Measurements from ENCODE around the gene TELO2. TPM values are rescaled to one million over a fixed set of nuclear protein-coding genes. Genes with fewer than 3 reads are reported as not detected.
A peak's percentile ranks its signal among the peaks of the same experiment; 100 is the strongest.

Gene TELO2
- total RNA-seq (2021; ENCODE audit: unreplicated experiment) = 65.4 TPM
- polyA plus RNA-seq (2012; ENCODE audit: insufficient read length) = 48.9 TPM
- percentile 62 among the genes with signal in this experiment for Bru-seq, nascent RNA
- BruChase-seq, experiment 1, labeled RNA remaining after a 2-hour chase = percentile 71 among the genes with signal in this experiment
- percentile 75 among the genes with signal in this experiment for BruChase-seq, experiment 2, labeled RNA remaining after a 6-hour chase
- long read RNA-seq, transcript TELO2-201 (21 exons, 3,314 nt) = major isoform, 30 of 132 reads
- long read RNA-seq, partial matches to known transcripts = 39 of 132 reads
- long read RNA-seq, other reads (novel, unspliced or antisense) = 62 of 132 reads

DNA sequence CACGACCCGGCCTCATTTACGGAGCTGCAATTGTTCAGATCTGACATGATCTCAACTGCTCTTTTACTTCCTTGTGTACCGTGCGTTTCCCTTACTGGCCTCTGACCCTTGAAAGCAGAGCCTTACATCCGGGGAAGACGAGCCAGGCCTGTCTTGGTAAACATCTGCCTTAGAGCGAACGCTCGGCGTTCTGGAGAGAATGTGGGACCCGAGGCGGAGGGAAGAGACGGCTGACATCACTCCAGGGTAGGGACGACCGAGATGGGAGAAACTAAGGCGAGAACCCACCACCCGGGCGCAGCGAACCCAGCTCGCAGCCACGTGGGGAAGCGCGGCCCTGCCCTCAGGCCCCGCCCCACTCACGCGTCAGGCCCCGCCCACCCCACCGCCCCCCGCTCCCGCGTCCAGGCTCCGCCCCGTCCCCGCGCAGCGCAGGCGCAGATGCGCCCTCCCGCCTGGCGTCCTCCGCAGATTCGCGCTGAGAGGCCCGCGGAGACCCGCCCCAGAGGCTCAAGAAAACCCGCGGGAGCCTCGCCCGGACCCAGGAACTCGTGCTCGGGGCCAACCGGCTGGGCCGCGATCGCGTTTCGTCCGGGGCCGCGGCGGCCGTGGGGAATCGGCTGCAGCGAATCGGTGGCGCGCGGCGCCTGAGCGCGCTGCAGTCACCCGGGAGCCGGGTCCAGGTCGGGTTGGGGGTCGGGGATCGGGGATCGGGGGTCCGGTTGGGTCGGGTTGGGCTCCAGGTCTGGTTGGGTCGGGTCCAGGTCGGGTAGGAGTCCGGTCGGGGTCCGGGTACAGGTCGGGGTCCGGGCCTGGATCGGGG is at the start of gene TELO2:
TELO2 (plus strand) TSS at position 438 of the 823 bp plus-strand sequence. CDS start 922 bp downstream, outside the sequence.
- Histone ChIP-seq H3K4me3 (ENCODE audit: low read depth in 2 of 2, low read length in 2 of 2) (peak within 1 kb of the TSS; percentile 78 to 86), H3K4me1 (ENCODE audit: control insufficient read depth, insufficient read depth, low read length) (peaks cover 12% of the 10 kb centered on the region), H3K27me3 (ENCODE audit: control insufficient read depth, insufficient read depth, low read length) (no peaks in the 10 kb centered on the region), H3K9me3 (ENCODE audit: control insufficient read depth, insufficient read depth, low read depth, low read length) (no peaks in the 10 kb centered on the region), H3K36me3 (ENCODE audit: control insufficient read depth, insufficient read depth, low read length) (peaks cover 2% of the 10 kb centered on the region; the same call in 1 of the 2 replicates), H3K27ac (ENCODE audit: low read length) (peak within 1 kb of the TSS; percentile 98)
- ChIA-PET POLR2A (interaction anchor here (0.6 kb wide), 1 partner anchor 20 kb away, joined by 14 read pairs; no protein-coding TSS in a partner anchor), CTCF (interaction anchor here (0.6 kb wide), 2 partner anchors 24 to 69 kb away, joined by 5 read pairs; no protein-coding TSS in a partner anchor)
- in situ Hi-C loops (cut with HindIII; ENCODE audit: low pct_unique_long_range_greater_than_20kb, low sequenced_read_pairs) = no loop called here
- peak; percentile 86 for ATAC-seq
- peak; percentile 71 for DNase-seq (ENCODE audit: low read depth, low spot score)
- intact Hi-C loops (cut with micrococcal nuclease; ENCODE audit: unreplicated experiment) = no loop called here
- BruUV-seq (replicated peaks) = no TSS peak
- TF ChIP-seq SIN3A (IDR thresholded peaks at IDR 0.05; ENCODE audit: borderline replicate concordance, insufficient read depth, low read depth, low read length) (peak; percentile 61; the same call in 1 of the 2 replicates), POLR2AphosphoS5 (IDR thresholded peaks at IDR 0.05; ENCODE audit: low read depth, low read length) (no peak; the same call in 1 of the 2 replicates), TCF7L2 (IDR thresholded peaks at IDR 0.05; ENCODE audit: low read depth, low read length) (no peak)
- TF ChIP-seq, protein P1, sequence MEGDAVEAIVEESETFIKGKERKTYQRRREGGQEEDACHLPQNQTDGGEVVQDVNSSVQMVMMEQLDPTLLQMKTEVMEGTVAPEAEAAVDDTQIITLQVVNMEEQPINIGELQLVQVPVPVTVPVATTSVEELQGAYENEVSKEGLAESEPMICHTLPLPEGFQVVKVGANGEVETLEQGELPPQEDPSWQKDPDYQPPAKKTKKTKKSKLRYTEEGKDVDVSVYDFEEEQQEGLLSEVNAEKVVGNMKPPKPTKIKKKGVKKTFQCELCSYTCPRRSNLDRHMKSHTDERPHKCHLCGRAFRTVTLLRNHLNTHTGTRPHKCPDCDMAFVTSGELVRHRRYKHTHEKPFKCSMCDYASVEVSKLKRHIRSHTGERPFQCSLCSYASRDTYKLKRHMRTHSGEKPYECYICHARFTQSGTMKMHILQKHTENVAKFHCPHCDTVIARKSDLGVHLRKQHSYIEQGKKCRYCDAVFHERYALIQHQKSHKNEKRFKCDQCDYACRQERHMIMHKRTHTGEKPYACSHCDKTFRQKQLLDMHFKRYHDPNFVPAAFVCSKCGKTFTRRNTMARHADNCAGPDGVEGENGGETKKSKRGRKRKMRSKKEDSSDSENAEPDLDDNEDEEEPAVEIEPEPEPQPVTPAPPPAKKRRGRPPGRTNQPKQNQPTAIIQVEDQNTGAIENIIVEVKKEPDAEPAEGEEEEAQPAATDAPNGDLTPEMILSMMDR (IDR thresholded peaks at IDR 0.05) = no peak
- TF ChIP-seq, protein P2, sequence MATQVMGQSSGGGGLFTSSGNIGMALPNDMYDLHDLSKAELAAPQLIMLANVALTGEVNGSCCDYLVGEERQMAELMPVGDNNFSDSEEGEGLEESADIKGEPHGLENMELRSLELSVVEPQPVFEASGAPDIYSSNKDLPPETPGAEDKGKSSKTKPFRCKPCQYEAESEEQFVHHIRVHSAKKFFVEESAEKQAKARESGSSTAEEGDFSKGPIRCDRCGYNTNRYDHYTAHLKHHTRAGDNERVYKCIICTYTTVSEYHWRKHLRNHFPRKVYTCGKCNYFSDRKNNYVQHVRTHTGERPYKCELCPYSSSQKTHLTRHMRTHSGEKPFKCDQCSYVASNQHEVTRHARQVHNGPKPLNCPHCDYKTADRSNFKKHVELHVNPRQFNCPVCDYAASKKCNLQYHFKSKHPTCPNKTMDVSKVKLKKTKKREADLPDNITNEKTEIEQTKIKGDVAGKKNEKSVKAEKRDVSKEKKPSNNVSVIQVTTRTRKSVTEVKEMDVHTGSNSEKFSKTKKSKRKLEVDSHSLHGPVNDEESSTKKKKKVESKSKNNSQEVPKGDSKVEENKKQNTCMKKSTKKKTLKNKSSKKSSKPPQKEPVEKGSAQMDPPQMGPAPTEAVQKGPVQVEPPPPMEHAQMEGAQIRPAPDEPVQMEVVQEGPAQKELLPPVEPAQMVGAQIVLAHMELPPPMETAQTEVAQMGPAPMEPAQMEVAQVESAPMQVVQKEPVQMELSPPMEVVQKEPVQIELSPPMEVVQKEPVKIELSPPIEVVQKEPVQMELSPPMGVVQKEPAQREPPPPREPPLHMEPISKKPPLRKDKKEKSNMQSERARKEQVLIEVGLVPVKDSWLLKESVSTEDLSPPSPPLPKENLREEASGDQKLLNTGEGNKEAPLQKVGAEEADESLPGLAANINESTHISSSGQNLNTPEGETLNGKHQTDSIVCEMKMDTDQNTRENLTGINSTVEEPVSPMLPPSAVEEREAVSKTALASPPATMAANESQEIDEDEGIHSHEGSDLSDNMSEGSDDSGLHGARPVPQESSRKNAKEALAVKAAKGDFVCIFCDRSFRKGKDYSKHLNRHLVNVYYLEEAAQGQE (IDR thresholded peaks at IDR 0.05; ENCODE audit: insufficient read depth in 1 of 2, low read depth in 2 of 2, low read length in 1 of 2) = no peak

DNA sequence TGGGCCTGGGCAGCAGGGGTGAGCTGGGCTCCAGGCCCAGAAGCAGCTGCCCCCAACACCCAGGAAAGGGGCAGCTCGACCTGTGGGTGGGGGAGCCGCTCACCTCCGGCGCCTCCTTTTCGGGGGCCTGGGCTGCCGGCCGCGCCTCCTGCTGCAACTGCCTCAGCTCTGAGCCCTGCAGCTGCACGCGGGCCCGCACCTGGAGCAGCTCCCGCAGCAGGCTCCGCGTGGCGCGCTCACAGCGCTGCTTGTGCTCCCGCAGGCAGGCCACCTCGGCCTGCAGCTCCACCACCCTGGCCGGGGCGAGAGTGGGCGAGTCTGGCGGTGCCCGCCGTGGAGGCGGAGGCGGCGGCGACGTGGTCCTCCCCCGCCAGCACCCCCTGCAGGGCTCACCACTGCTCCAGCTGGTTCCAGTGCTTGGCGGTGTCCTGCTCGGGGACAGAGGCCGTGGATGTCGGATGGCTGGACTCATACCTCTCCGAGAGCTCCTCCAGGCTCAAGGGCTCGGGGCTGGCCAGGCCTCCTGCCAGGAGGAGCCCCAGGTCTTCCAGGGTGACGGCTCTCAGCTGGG is 49.7 kb upstream of the TELO2 start:
- H3K27ac ChIP-seq (ENCODE audit: low read length) = no peak overlapping the region
- no peaks in the 10 kb centered on the region for H3K27me3 ChIP-seq (ENCODE audit: control insufficient read depth, insufficient read depth, low read length)
- H3K4me1 ChIP-seq (ENCODE audit: control insufficient read depth, insufficient read depth, low read length) = no peaks in the 10 kb centered on the region
- no peaks in the 10 kb centered on the region for H3K36me3 ChIP-seq (ENCODE audit: control insufficient read depth, insufficient read depth, low read length)
- no TSS peak for BruUV-seq (replicated peaks)
- TF ChIP-seq, protein P1 (IDR thresholded peaks at IDR 0.05) = no peak
- TF ChIP-seq POLR2AphosphoS5 (IDR thresholded peaks at IDR 0.05; ENCODE audit: low read depth, low read length) = no peak
- no peak for TF ChIP-seq TCF7L2 (IDR thresholded peaks at IDR 0.05; ENCODE audit: low read depth, low read length)
- no peak for TF ChIP-seq SIN3A (IDR thresholded peaks at IDR 0.05; ENCODE audit: borderline replicate concordance, insufficient read depth, low read depth, low read length)
- TF ChIP-seq, protein P2 (IDR thresholded peaks at IDR 0.05; ENCODE audit: insufficient read depth in 1 of 2, low read depth in 2 of 2, low read length in 1 of 2) = no peak
- intact Hi-C loops (cut with micrococcal nuclease; ENCODE audit: unreplicated experiment) = no loop called here
- ChIA-PET POLR2A (no interaction called here), CTCF (no interaction called here)
- ATAC-seq (peak; percentile 42; the same call in 1 of the 2 replicates), DNase-seq (ENCODE audit: low read depth, low spot score) (no peak)
- H3K4me3 ChIP-seq (ENCODE audit: low read depth in 2 of 2, low read length in 2 of 2) = no peak overlapping the region
- in situ Hi-C loops (cut with HindIII; ENCODE audit: low pct_unique_long_range_greater_than_20kb, low sequenced_read_pairs) = no loop called here
- no peaks in the 10 kb centered on the region for H3K9me3 ChIP-seq (ENCODE audit: control insufficient read depth, insufficient read depth, low read depth, low read length)
